K562 (cell line): Measurements from ENCODE around the gene HECW1. TPM values are rescaled to one million over a fixed set of nuclear protein-coding genes. Genes with fewer than 3 reads are reported as not detected.

Experiments
- ARID3A ChIP-seq: IDR thresholded peaks from 2 replicates; pipeline ENCODE4 v1.6.1; 2012; ENCODE audit warnings: low read depth, low read length, improper control_type of control experiment, borderline replicate concordance
- BCLAF1 ChIP-seq, 2 experiments: fragments of 450-650 bp in 1 of 2; IDR thresholded peaks; 2 replicates each; pipeline ENCODE4 v1.6.1; 2011 to 2017; ENCODE audit warnings: low read depth in 2 of 2, antibody characterized with exemption in 1 of 2, borderline replicate concordance in 1 of 2, low read length in 1 of 2, mild to moderate bottlenecking in 1 of 2, mixed read lengths in 1 of 2; ENCODE audit not compliant: control insufficient read depth in 1 of 2
- CTCF ChIP-seq, 3 experiments: IDR thresholded peaks in 2 of 3; conservative IDR thresholded peaks in 1 of 3; 2 replicates each; pipeline ENCODE4 v1.5.1; 2011 to 2012; ENCODE audit warnings: low read length in 3 of 3, mild to moderate bottlenecking in 3 of 3, control low read depth in 2 of 3, improper control_type of control experiment in 1 of 3, inconsistent platforms in 1 of 3, low read depth in 1 of 3, mixed read lengths in 1 of 3, moderate library complexity in 1 of 3; ENCODE audit not compliant: insufficient read depth in 2 of 3
- DEAF1 ChIP-seq: fragments of 450-650 bp; formaldehyde crosslinking; IDR thresholded peaks from 2 replicates; pipeline ENCODE4 v1.4.0; 2020; ENCODE audit warnings: mild to moderate bottlenecking, moderate library complexity
- FUS ChIP-seq: fragments of 200-400 bp; formaldehyde crosslinking; optimal IDR thresholded peaks from 2 replicates; pipeline ENCODE3; 2017; ENCODE audit warnings: low read depth, low read length
- ILK ChIP-seq: fragments of 450-650 bp; IDR thresholded peaks from 2 replicates; pipeline ENCODE4 v1.6.1; 2016; ENCODE audit warnings: missing genetic modification characterization, low read depth, mild to moderate bottlenecking, missing compliant biosample characterization, moderate library complexity, borderline replicate concordance
- IRF1 ChIP-seq: sonication (generic); formaldehyde crosslinking; IDR thresholded peaks from 2 replicates; pipeline ENCODE4 v1.8.0; 2022; ENCODE audit warnings: missing genetic modification reagents, mild to moderate bottlenecking, borderline replicate concordance
- MITF ChIP-seq: IDR thresholded peaks from 2 replicates; pipeline ENCODE4 v1.6.1; 2014; ENCODE audit warnings: antibody characterized with exemption
- PTTG1 ChIP-seq: fragments of 450-650 bp; IDR thresholded peaks from 2 replicates; pipeline ENCODE4 v1.6.1; 2016; ENCODE audit warnings: low read depth, mild to moderate bottlenecking, missing genetic modification characterization, missing compliant biosample characterization
- RFX1 ChIP-seq: fragments of 450-650 bp; IDR thresholded peaks from 2 replicates; pipeline ENCODE4 v1.6.1; 2016; ENCODE audit warnings: mild to moderate bottlenecking, moderate library complexity
- ZBTB5 ChIP-seq: fragments of 450-650 bp; IDR thresholded peaks from 2 replicates; pipeline ENCODE4 v1.6.1; 2017; ENCODE audit warnings: antibody characterized with exemption
- ZC3H11A ChIP-seq: IDR thresholded peaks from 2 replicates; pipeline ENCODE4 v1.6.1; 2012; ENCODE audit warnings: low read depth, low read length, improper control_type of control experiment
- polyA plus RNA-seq, 8 experiments: library from polyadenylated mRNA; depleted of rRNA in 4 of 8; stranded (reverse) in 5 of 8; unstranded in 3 of 8; fragments of >200 nt; fragmentation: Nextera tagmentation in 2 of 8; fragmentation: Illumina TruSeq in 1 of 8; extraction: Ambion mirVana in 2 of 8; extraction: Trizol in 1 of 8; gene quantifications; 2 replicates each; pipeline versions ENCODE4 v1.2.1 to v1.2.3, GENCODE V29; 2011 to 2014; ENCODE audit warnings: inconsistent platforms in 1 of 8, missing spikeins in 1 of 8
- total RNA-seq, 7 experiments: library from RNA; depleted of rRNA in 6 of 7; stranded (reverse); fragments of >200 nt in 6 of 7; fragmentation: Illumina TruSeq in 2 of 7; extraction: Trizol in 2 of 7; gene quantifications; 2 replicates each; pipeline versions ENCODE4 v1.2.1 to v1.2.3, GENCODE V29; 2011 to 2021; ENCODE audit warnings: low replicate concordance in 1 of 7

The HECW1 gene
- total and polyA plus RNA-seq, 9 of the 15 experiments (the other 6 are each of a cell fraction or from before 2014, with no cell fraction given) = 0.07 to 0.31 (median 0.13) TPM; not detected in 4

- TF ChIP-seq ARID3A = peak; percentile 60; the same call in 1 of the 2 replicates
- TF ChIP-seq CTCF (IDR thresholded peaks at IDR 0.05 in 2 of 3, conservative IDR thresholded peaks at IDR 0.05 in 1 of 3; ENCODE audit: insufficient read depth in 2 of 3, low read depth in 1 of 3, low read length in 3 of 3) = peak; percentile 39 to 73 (median 51); a peak in 5 of 6 replicates
- peak; percentile 21; the same call in 1 of the 2 replicates for TF ChIP-seq DEAF1
- TF ChIP-seq FUS = no peak
- TF ChIP-seq PTTG1 (tag) = no peak
- no peak for TF ChIP-seq MITF
- no peak for TF ChIP-seq ZC3H11A
- TF ChIP-seq IRF1 (CRISPR knock-in tag) = no peak
- TF ChIP-seq BCLAF1 (IDR thresholded peaks at IDR 0.05; ENCODE audit: borderline replicate concordance in 1 of 2, control insufficient read depth in 1 of 2, low read depth in 2 of 2, low read length in 1 of 2) = no peak
- TF ChIP-seq RFX1 = no peak
- no peak for TF ChIP-seq ILK (tag)
- TF ChIP-seq ZBTB5 = no peak
These were observed 342.6 kb downstream of the HECW1 start (continued) for GRCh38 chr7:43454936-43455518.
